Pericardium fibroblast (primary cell): ENCODE results near the gene PCDHGB5. TPM values are rescaled to one million over a fixed set of nuclear protein-coding genes. Genes with fewer than 3 reads are reported as not detected.

Experiments
- total RNA-seq: library from RNA; depleted of rRNA; stranded (reverse); fragments of >200 nt; gene quantifications from 2 replicates; pipeline ENCODE4 v1.2.3, GENCODE V29; 2015

PCDHGB5 gene
- total RNA-seq: 19.2 and 23.3 TPM in 2 replicates

GRCh38 chr5:141397756-141398551 lies at the start of gene PCDHGB5:
Gene PCDHGB5 (plus strand): TSS chr5:141397947. CDS start chr5:141398128, 181 bp downstream.

GRCh38 chr5:141349917-141350619 lies 47.7 kb upstream of the PCDHGB5 start, which contains the start of gene PCDHGB1:
Gene PCDHGB1 (plus strand): TSS chr5:141350099. CDS start chr5:141350261, 162 bp downstream.

GRCh38 chr5:141354900-141355469 lies 42.8 kb upstream of the PCDHGB5 start, which contains the start of gene PCDHGA4:
Gene PCDHGA4 (plus strand): TSS chr5:141355021. CDS start chr5:141355108, 87 bp downstream.

GRCh38 chr5:141359790-141360426 lies 37.8 kb upstream of the PCDHGB5 start, which contains the start of gene PCDHGB2:
Gene PCDHGB2 (plus strand): TSS chr5:141359994. CDS start chr5:141360136, 142 bp downstream.

GRCh38 chr5:141363952-141364660 lies 33.6 kb upstream of the PCDHGB5 start, which contains the start of gene PCDHGA5:
Gene PCDHGA5 (plus strand): TSS chr5:141364162. CDS start chr5:141364331, 169 bp downstream.

GRCh38 chr5:141369994-141370848 lies 27.5 kb upstream of the PCDHGB5 start, which contains the start of gene PCDHGB3:
Gene PCDHGB3 (plus strand): TSS chr5:141370242. CDS start chr5:141370395, 153 bp downstream.

GRCh38 chr5:141373673-141374317 lies 24.0 kb upstream of the PCDHGB5 start, which contains the start of gene PCDHGA6:
Gene PCDHGA6 (plus strand): TSS chr5:141373891. CDS start chr5:141374084, 193 bp downstream.

GRCh38 chr5:141382469-141383294 lies 15.1 kb upstream of the PCDHGB5 start, which contains the start of gene PCDHGA7:
Gene PCDHGA7 (plus strand): TSS chr5:141382742. CDS start chr5:141382900, 158 bp downstream.

GRCh38 chr5:141387557-141388311 lies 10.0 kb upstream of the PCDHGB5 start, which contains the start of gene PCDHGB4:
Gene PCDHGB4 (plus strand): TSS chr5:141387698. CDS start chr5:141387885, 187 bp downstream.

GRCh38 chr5:141392429-141393198 lies 5.1 kb upstream of the PCDHGB5 start, which contains the start of gene PCDHGA8:
Gene PCDHGA8 (plus strand): TSS chr5:141392633. CDS start chr5:141392814, 181 bp downstream.

GRCh38 chr5:141402553-141403243 lies 5.0 kb downstream of the PCDHGB5 start, which contains the start of gene PCDHGA9:
Gene PCDHGA9 (plus strand): TSS chr5:141402778. CDS start chr5:141402953, 175 bp downstream.

GRCh38 chr5:141407790-141408505 lies 10.2 kb downstream of the PCDHGB5 start, which contains the start of gene PCDHGB6:
Gene PCDHGB6 (plus strand): TSS chr5:141408021. CDS start chr5:141408203, 182 bp downstream.

GRCh38 chr5:141412854-141413539 lies 15.2 kb downstream of the PCDHGB5 start, which contains the start of gene PCDHGA10:
Gene PCDHGA10 (plus strand): TSS chr5:141412987. CDS start chr5:141413176, 189 bp downstream.

GRCh38 chr5:141417494-141418172 lies 19.9 kb downstream of the PCDHGB5 start, which contains the start of gene PCDHGB7:
Gene PCDHGB7 (plus strand): TSS chr5:141417677. CDS start chr5:141417860, 183 bp downstream.

